ENCODE measurements around the gene SLC12A8. TPM values are rescaled to one million over a fixed set of nuclear protein-coding genes. Genes with fewer than 3 reads are reported as not detected.

The SLC12A8 gene
- total and polyA plus RNA-seq, 2 experiments from 2014 or later: 6.9 to 15.9 TPM

DNA sequence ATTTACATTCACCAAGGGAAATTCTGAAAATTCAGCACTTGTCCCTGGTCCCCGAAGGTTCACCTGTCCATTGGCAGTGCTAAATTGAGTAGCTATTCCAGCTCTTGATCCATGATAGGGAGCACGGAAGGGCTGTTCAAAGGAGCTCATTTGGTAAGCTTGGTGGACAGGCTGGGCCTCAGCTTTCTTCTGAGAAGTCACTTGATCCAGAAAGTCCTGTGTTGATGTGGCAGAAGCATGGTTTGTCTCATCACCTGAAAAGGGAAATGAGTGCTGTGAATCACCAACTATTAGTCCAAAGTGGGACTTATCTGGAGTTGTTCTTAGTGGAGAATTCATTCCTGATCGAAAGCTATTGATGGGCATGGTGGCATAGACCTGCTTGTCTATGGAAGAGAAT is 19.9 kb upstream of the SLC12A8 start:
- Mint-ChIP-seq H3K36me3 (ENCODE audit: low read depth) (no peaks in the 10 kb centered on the region; the same call in 2 of the 3 replicates), H3K4me1 (peaks cover 12% of the 10 kb centered on the region), H3K9me3 (no peaks in the 10 kb centered on the region), H3K27me3 (ENCODE audit: insufficient read depth, low read depth, poor library complexity) (no peaks in the 10 kb centered on the region), H3K27ac (no peak overlapping the region), H3K4me3 (no peak overlapping the region)
- Histone ChIP-seq H3K4me3 (no peak overlapping the region), H3K4me1 (ENCODE audit: insufficient read depth) (peaks cover 5% of the 10 kb centered on the region), H3F3A (replicated peaks; ENCODE audit: low read depth) (no peaks in the 10 kb centered on the region), H3K27me3 (ENCODE audit: insufficient read depth) (no peaks in the 10 kb centered on the region), H3K9me2 (ENCODE audit: insufficient read depth) (no peaks in the 10 kb centered on the region), H3K79me2 (replicated peaks; ENCODE audit: insufficient read depth) (0 out of 2 replicates have a peak, but pooled peaks cover 4% of the 10 kb centered on the region), H3K4me2 (no peak overlapping the region), H3K36me3 (ENCODE audit: insufficient read depth) (no peaks in the 10 kb centered on the region), H3K27ac (ENCODE audit: low read depth) (no peak overlapping the region), H2AFZ (no peak overlapping the region), H4K20me1 (replicated peaks; ENCODE audit: insufficient read depth) (no peaks in the 10 kb centered on the region)
- DNase-seq (ENCODE audit: low spot score): no peak
- ATAC-seq: no peak
- no peak for TF ChIP-seq ZNF331 (CRISPR knock-in tag; IDR thresholded peaks at IDR 0.05; ENCODE audit: low read depth)
- no peak for TF ChIP-seq ZNF114 (CRISPR knock-in tag; IDR thresholded peaks at IDR 0.05)
- TF ChIP-seq, protein P1, sequence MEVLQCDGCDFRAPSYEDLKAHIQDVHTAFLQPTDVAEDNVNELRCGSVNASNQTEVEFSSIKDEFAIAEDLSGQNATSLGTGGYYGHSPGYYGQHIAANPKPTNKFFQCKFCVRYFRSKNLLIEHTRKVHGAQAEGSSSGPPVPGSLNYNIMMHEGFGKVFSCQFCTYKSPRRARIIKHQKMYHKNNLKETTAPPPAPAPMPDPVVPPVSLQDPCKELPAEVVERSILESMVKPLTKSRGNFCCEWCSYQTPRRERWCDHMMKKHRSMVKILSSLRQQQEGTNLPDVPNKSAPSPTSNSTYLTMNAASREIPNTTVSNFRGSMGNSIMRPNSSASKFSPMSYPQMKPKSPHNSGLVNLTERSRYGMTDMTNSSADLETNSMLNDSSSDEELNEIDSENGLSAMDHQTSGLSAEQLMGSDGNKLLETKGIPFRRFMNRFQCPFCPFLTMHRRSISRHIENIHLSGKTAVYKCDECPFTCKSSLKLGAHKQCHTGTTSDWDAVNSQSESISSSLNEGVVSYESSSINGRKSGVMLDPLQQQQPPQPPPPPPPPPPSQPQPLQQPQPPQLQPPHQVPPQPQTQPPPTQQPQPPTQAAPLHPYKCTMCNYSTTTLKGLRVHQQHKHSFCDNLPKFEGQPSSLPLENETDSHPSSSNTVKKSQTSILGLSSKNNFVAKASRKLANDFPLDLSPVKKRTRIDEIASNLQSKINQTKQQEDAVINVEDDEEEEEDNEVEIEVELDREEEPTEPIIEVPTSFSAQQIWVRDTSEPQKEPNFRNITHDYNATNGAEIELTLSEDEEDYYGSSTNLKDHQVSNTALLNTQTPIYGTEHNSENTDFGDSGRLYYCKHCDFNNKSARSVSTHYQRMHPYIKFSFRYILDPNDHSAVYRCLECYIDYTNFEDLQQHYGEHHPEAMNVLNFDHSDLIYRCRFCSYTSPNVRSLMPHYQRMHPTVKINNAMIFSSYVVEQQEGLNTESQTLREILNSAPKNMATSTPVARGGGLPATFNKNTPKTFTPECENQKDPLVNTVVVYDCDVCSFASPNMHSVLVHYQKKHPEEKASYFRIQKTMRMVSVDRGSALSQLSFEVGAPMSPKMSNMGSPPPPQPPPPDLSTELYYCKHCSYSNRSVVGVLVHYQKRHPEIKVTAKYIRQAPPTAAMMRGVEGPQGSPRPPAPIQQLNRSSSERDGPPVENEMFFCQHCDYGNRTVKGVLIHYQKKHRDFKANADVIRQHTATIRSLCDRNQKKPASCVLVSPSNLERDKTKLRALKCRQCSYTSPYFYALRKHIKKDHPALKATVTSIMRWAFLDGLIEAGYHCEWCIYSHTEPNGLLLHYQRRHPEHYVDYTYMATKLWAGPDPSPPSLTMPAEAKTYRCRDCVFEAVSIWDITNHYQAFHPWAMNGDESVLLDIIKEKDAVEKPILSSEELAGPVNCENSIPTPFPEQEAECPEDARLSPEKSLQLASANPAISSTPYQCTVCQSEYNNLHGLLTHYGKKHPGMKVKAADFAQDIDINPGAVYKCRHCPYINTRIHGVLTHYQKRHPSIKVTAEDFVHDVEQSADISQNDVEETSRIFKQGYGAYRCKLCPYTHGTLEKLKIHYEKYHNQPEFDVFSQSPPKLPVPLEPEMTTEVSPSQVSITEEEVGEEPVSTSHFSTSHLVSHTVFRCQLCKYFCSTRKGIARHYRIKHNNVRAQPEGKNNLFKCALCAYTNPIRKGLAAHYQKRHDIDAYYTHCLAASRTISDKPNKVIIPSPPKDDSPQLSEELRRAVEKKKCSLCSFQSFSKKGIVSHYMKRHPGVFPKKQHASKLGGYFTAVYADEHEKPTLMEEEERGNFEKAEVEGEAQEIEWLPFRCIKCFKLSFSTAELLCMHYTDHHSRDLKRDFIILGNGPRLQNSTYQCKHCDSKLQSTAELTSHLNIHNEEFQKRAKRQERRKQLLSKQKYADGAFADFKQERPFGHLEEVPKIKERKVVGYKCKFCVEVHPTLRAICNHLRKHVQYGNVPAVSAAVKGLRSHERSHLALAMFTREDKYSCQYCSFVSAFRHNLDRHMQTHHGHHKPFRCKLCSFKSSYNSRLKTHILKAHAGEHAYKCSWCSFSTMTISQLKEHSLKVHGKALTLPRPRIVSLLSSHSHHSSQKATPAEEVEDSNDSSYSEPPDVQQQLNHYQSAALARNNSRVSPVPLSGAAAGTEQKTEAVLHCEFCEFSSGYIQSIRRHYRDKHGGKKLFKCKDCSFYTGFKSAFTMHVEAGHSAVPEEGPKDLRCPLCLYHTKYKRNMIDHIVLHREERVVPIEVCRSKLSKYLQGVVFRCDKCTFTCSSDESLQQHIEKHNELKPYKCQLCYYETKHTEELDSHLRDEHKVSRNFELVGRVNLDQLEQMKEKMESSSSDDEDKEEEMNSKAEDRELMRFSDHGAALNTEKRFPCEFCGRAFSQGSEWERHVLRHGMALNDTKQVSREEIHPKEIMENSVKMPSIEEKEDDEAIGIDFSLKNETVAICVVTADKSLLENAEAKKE (CRISPR knock-in tag; IDR thresholded peaks at IDR 0.05): no peak
- no peak for TF ChIP-seq EZH2phosphoT487 (IDR thresholded peaks at IDR 0.05; ENCODE audit: unreplicated experiment)
- TF ChIP-seq, protein P2, sequence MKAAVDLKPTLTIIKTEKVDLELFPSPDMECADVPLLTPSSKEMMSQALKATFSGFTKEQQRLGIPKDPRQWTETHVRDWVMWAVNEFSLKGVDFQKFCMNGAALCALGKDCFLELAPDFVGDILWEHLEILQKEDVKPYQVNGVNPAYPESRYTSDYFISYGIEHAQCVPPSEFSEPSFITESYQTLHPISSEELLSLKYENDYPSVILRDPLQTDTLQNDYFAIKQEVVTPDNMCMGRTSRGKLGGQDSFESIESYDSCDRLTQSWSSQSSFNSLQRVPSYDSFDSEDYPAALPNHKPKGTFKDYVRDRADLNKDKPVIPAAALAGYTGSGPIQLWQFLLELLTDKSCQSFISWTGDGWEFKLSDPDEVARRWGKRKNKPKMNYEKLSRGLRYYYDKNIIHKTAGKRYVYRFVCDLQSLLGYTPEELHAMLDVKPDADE (IDR thresholded peaks at IDR 0.05): no peak
- TF ChIP-seq JUNB (IDR thresholded peaks at IDR 0.05; ENCODE audit: unreplicated experiment): no peak
- no peak for TF ChIP-seq STAT1 (IDR thresholded peaks at IDR 0.05; ENCODE audit: unreplicated experiment)
- no peak for TF ChIP-seq NANOG (IDR thresholded peaks at IDR 0.05; ENCODE audit: borderline replicate concordance)
- no peak for TF ChIP-seq EZH2 (IDR thresholded peaks at IDR 0.05; ENCODE audit: low read depth, unreplicated experiment)
- TF ChIP-seq, protein P3, sequence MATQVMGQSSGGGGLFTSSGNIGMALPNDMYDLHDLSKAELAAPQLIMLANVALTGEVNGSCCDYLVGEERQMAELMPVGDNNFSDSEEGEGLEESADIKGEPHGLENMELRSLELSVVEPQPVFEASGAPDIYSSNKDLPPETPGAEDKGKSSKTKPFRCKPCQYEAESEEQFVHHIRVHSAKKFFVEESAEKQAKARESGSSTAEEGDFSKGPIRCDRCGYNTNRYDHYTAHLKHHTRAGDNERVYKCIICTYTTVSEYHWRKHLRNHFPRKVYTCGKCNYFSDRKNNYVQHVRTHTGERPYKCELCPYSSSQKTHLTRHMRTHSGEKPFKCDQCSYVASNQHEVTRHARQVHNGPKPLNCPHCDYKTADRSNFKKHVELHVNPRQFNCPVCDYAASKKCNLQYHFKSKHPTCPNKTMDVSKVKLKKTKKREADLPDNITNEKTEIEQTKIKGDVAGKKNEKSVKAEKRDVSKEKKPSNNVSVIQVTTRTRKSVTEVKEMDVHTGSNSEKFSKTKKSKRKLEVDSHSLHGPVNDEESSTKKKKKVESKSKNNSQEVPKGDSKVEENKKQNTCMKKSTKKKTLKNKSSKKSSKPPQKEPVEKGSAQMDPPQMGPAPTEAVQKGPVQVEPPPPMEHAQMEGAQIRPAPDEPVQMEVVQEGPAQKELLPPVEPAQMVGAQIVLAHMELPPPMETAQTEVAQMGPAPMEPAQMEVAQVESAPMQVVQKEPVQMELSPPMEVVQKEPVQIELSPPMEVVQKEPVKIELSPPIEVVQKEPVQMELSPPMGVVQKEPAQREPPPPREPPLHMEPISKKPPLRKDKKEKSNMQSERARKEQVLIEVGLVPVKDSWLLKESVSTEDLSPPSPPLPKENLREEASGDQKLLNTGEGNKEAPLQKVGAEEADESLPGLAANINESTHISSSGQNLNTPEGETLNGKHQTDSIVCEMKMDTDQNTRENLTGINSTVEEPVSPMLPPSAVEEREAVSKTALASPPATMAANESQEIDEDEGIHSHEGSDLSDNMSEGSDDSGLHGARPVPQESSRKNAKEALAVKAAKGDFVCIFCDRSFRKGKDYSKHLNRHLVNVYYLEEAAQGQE (IDR thresholded peaks at IDR 0.05; ENCODE audit: unreplicated experiment): no peak
- TF ChIP-seq, protein P4, sequence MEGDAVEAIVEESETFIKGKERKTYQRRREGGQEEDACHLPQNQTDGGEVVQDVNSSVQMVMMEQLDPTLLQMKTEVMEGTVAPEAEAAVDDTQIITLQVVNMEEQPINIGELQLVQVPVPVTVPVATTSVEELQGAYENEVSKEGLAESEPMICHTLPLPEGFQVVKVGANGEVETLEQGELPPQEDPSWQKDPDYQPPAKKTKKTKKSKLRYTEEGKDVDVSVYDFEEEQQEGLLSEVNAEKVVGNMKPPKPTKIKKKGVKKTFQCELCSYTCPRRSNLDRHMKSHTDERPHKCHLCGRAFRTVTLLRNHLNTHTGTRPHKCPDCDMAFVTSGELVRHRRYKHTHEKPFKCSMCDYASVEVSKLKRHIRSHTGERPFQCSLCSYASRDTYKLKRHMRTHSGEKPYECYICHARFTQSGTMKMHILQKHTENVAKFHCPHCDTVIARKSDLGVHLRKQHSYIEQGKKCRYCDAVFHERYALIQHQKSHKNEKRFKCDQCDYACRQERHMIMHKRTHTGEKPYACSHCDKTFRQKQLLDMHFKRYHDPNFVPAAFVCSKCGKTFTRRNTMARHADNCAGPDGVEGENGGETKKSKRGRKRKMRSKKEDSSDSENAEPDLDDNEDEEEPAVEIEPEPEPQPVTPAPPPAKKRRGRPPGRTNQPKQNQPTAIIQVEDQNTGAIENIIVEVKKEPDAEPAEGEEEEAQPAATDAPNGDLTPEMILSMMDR (conservative IDR thresholded peaks at IDR 0.05; ENCODE audit: low read depth in 2 of 2): no peak
- no peak for TF ChIP-seq POLR2AphosphoS5 (IDR thresholded peaks at IDR 0.05; ENCODE audit: low read depth)
- no peak for TF ChIP-seq CREB1 (CRISPR knock-in tag; IDR thresholded peaks at IDR 0.05; ENCODE audit: low read depth)
